Measurements from ENCODE around the gene UST. TPM values are rescaled to one million over a fixed set of nuclear protein-coding genes. Genes with fewer than 3 reads are reported as not detected.

UST gene
- total and polyA plus RNA-seq, 2 donors (not counting 1 experiment from before 2014, with no cell fraction given): 7.3 to 16.9 TPM

DNA sequence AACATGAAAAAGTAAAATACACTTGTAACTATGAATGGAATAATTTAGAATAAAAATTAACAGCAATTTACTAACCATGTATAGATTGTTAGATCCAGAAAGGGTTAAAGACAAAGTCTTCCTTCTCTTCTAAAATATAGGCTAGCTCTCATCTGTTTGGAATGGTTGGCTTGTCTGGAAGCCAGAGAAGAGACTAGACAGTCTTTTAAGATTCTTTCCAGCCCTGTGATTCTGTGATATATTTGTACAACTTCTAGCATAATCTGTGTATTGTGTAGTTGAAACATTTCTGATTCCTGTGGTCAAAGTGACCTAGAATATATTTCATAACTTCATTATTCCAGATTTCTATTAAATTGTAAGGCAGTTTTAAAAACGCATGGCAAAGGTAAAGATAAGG lies 196.6 kb downstream of the UST start:
- Histone ChIP-seq H3K27ac (ENCODE audit: low read length in 2 of 2) (no peak overlapping the region), H3K9me3 (ENCODE audit: control extremely low read depth in 1 of 3, control insufficient read depth in 2 of 3, insufficient read depth in 1 of 3, low read length in 2 of 3) (no peaks in the 10 kb centered on the region), H3K27me3 (replicated peaks in 1 of 4; ENCODE audit: control extremely low read depth in 1 of 4, control insufficient read depth in 3 of 4, insufficient read depth in 4 of 4, low read length in 3 of 4) (no peaks in the 10 kb centered on the region), H3K36me3 (replicated peaks in 1 of 2; ENCODE audit: control extremely low read depth in 1 of 2, control insufficient read depth in 1 of 2, extremely low read depth in 1 of 2, insufficient read depth in 2 of 2, low read length in 1 of 2) (peaks cover 2 to 6% of the 10 kb centered on the region in 2 experiments), H3K4me2 (replicated peaks; ENCODE audit: low read depth, low read length, poor library complexity, severe bottlenecking) (no peak overlapping the region), H4K20me1 (ENCODE audit: control insufficient read depth, insufficient read depth, low read length, poor library complexity, severe bottlenecking) (peaks cover 6% of the 10 kb centered on the region), H3K9ac (ENCODE audit: low read length) (no peak overlapping the region), H3K4me1 (ENCODE audit: control insufficient read depth in 2 of 2, insufficient read depth in 2 of 2, low read length in 2 of 2) (peaks cover 0 to 4% of the 10 kb centered on the region in 2 donors), H3K79me2 (ENCODE audit: control insufficient read depth, insufficient read depth, low read length) (no peaks in the 10 kb centered on the region), H3K4me3 (ENCODE audit: control extremely low read depth in 1 of 5, extremely low read depth in 1 of 5, insufficient read depth in 1 of 5, low read depth in 2 of 5, low read length in 4 of 5) (no peak overlapping the region), H2AFZ (ENCODE audit: insufficient read depth, low read depth, low read length, poor library complexity, severe bottlenecking) (no peak overlapping the region)
- Mint-ChIP-seq H3K4me3 (no peak overlapping the region), H3K27ac (no peak overlapping the region), H3K4me1 (peaks cover 13% of the 10 kb centered on the region), H3K9me3 (ENCODE audit: insufficient read depth) (no peaks in the 10 kb centered on the region), H3K27me3 (no peaks in the 10 kb centered on the region)
- ChIA-PET POLR2A (no interaction called here), CTCF (interaction anchor here (1.0 to 2.2 kb wide), 3 partner anchors 14 to 384 kb away, joined by 3 to 12 read pairs (median 3); no protein-coding TSS in a partner anchor)
- no peak for TF ChIP-seq EZH2 (IDR thresholded peaks at IDR 0.05; ENCODE audit: borderline replicate concordance, insufficient read depth, low read depth, low read length, poor library complexity, severe bottlenecking)
- TF ChIP-seq, protein P1, sequence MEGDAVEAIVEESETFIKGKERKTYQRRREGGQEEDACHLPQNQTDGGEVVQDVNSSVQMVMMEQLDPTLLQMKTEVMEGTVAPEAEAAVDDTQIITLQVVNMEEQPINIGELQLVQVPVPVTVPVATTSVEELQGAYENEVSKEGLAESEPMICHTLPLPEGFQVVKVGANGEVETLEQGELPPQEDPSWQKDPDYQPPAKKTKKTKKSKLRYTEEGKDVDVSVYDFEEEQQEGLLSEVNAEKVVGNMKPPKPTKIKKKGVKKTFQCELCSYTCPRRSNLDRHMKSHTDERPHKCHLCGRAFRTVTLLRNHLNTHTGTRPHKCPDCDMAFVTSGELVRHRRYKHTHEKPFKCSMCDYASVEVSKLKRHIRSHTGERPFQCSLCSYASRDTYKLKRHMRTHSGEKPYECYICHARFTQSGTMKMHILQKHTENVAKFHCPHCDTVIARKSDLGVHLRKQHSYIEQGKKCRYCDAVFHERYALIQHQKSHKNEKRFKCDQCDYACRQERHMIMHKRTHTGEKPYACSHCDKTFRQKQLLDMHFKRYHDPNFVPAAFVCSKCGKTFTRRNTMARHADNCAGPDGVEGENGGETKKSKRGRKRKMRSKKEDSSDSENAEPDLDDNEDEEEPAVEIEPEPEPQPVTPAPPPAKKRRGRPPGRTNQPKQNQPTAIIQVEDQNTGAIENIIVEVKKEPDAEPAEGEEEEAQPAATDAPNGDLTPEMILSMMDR (IDR thresholded peaks at IDR 0.05): no peak
- intact Hi-C loops (cut with micrococcal nuclease): loop anchor here (10.0 kb wide), 1 partner anchor 69 kb away; no protein-coding TSS in a partner anchor
- no peak for ATAC-seq (ENCODE audit: low read depth)
- no peak for DNase-seq
- no CpG with 5 or more reads among the region's 1 CpG for WGBS (ENCODE audit: insufficient coverage)

DNA sequence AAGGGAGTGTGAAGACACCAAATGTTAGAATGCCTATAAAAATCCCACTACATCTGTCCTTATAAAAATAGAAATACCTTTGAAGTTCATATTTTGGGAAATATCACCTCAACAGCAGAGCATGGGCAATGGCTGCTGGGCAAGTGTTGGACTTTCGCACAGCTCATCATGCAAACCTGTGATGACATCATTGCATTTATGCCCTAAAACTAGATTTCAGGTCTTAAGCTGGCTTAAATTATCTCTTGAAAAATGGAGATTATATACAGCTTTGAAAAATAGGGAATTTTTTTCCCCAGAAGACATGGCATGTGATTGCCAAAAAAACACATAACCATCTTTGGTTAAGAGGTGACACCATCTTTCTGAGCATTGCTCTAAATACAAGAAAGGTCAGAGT lies 197.8 kb downstream of the UST start:
- Histone ChIP-seq H3K27ac (ENCODE audit: low read length in 2 of 2) (no peak overlapping the region), H3K27me3 (replicated peaks in 1 of 4; ENCODE audit: control extremely low read depth in 1 of 4, control insufficient read depth in 3 of 4, insufficient read depth in 4 of 4, low read length in 3 of 4) (no peaks in the 10 kb centered on the region), H3K4me2 (replicated peaks; ENCODE audit: low read depth, low read length, poor library complexity, severe bottlenecking) (no peak overlapping the region), H3K9ac (ENCODE audit: low read length) (no peak overlapping the region), H3K4me1 (ENCODE audit: control insufficient read depth in 2 of 2, insufficient read depth in 2 of 2, low read length in 2 of 2) (peaks cover 0 to 4% of the 10 kb centered on the region in 2 donors), H3K79me2 (ENCODE audit: control insufficient read depth, insufficient read depth, low read length) (peaks cover 6% of the 10 kb centered on the region), H3K9me3 (ENCODE audit: control extremely low read depth in 1 of 3, control insufficient read depth in 2 of 3, insufficient read depth in 1 of 3, low read length in 2 of 3) (no peaks in the 10 kb centered on the region), H3K36me3 (replicated peaks in 1 of 2; ENCODE audit: control extremely low read depth in 1 of 2, control insufficient read depth in 1 of 2, extremely low read depth in 1 of 2, insufficient read depth in 2 of 2, low read length in 1 of 2) (peaks cover 2 to 6% of the 10 kb centered on the region in 2 experiments), H4K20me1 (ENCODE audit: control insufficient read depth, insufficient read depth, low read length, poor library complexity, severe bottlenecking) (peaks cover 8% of the 10 kb centered on the region), H2AFZ (ENCODE audit: insufficient read depth, low read depth, low read length, poor library complexity, severe bottlenecking) (no peak overlapping the region), H3K4me3 (ENCODE audit: control extremely low read depth in 1 of 5, extremely low read depth in 1 of 5, insufficient read depth in 1 of 5, low read depth in 2 of 5, low read length in 4 of 5) (no peak overlapping the region)
- Mint-ChIP-seq H3K4me3 (no peak overlapping the region), H3K27me3 (no peaks in the 10 kb centered on the region), H3K9me3 (ENCODE audit: insufficient read depth) (no peaks in the 10 kb centered on the region), H3K4me1 (peaks cover 13% of the 10 kb centered on the region), H3K27ac (no peak overlapping the region)
- POLR2A ChIA-PET: no interaction called here
- no peak for ATAC-seq (ENCODE audit: low read depth)
- 100% methylated on average over 1 of the region's 1 CpG for WGBS (ENCODE audit: insufficient coverage)
- TF ChIP-seq, protein P1 (IDR thresholded peaks at IDR 0.05): no peak
- TF ChIP-seq EZH2 (IDR thresholded peaks at IDR 0.05; ENCODE audit: borderline replicate concordance, insufficient read depth, low read depth, low read length, poor library complexity, severe bottlenecking): no peak
- CTCF ChIA-PET: interaction anchor here (0.8 to 2.2 kb wide), 4 partner anchors 13 to 385 kb away, joined by 3 to 12 read pairs (median 3); no protein-coding TSS in a partner anchor
- intact Hi-C loops (cut with micrococcal nuclease): loop anchor here (10.0 kb wide), 1 partner anchor 70 kb away; no protein-coding TSS in a partner anchor
- DNase-seq: no peak
